SKM-1 treated with dmso at 0.1 percent for 144 hours (cell line): ENCODE measurements around the gene CDH16.
"Not testable (repeated sequence)": the region's sequence is repeated elsewhere in the genome, so short reads cannot be mapped to it uniquely, and the experiment has no call there.

Source experiments
- DNase-seq: peaks from one replicate; lab custom pipeline; 2025; ENCODE audit not compliant: unreplicated experiment; lab: John Stamatoyannopoulos, UW

The CDH16 gene

DNA sequence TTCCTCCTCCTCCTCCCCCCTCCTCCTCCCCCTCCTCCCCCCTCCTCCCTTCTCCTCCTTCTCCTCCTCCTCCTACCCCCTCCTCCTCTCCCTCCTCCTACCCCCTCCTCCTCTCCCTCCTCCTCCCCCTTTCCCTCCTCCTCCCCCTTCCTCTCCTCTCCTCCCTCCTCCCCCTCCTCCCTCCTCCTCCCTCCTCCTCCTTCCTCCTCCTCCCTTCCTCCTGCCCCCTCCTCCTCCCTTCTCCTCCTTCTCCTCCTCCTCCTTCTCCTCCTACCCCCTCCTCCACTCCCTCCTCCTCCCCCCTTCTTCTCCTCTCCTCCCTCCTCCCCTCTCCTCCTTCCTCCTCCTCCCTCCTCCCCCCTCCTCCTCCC lies 45.0 kb downstream of the CDH16 start:
- no peak for DNase-seq

DNA sequence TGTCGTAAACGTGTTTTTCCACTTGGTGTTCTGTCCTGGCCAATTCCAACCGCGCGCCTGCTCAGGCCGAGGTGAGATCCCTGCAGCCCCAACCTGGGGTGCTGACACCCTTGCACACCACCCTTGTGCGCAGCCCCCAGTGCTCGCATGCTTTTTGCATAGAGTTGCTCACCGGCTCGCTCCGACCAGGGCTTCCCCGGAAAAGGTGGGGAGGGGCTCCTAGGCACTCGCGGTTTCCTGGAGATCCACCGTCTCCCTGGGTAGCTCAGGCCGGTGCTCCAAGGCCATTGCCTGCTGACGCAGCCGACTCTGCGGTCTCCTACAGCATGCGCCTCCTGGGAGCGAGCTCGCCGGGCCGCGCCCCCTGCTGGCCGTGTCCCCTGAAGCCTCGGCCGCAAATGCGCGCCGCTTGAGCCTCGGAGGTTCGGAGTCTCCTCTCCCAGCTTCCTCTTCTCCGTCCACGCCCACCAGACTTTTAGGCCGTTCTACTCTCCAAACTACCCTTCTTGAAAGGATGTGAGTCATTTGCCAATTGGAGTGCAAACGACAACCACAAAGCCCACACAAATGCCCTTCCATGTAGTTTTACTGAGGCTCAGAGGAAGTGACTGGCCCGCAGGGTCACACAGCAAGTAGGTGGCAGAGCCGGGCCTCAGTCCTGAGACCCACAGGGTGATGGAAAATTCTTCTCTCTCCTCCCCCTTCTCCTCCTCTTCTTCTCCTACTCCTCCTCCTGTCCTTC lies 45.6 kb downstream of the CDH16 start:
- DNase-seq = peak; percentile 100

DNA sequence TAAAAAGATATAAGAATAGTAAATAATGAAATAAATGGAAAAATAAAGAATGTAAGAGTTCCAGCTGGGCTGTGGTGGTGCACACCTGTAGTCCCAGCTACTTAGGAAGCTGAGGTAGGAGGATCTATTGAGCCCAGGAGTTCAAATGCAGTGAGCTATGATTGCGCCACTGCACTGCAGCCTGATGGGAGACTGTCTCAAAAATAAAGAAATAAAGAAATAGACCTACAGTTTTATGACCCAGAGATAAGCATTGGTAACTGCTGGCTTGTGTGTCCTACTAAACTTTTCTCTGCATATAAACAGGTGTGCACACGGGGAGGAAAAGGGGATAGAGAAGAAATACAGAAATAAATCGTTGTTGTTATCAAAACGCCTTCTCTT lies 46.1 kb downstream of the CDH16 start:
- DNase-seq = no peak

DNA sequence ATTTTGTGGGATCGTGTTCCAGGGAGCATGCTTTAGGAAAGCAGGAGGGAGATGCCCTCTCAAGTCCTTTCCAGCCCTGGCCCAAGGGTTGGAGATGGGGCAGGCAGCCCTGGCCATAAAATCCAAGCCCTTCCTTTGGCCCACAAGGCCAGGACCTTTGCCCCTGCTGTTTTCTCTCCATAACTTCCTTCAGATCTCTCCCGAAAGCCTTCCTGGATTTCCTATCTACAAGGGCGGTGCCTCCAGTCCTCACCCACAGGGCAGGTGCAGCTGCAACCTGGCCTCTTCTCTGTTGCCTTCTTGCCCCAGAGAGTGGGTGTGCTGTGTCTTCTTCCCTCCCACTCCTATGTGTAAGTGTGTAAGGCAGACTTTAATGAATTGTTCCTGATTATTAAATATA lies 46.8 kb downstream of the CDH16 start:
- no peak for DNase-seq

DNA sequence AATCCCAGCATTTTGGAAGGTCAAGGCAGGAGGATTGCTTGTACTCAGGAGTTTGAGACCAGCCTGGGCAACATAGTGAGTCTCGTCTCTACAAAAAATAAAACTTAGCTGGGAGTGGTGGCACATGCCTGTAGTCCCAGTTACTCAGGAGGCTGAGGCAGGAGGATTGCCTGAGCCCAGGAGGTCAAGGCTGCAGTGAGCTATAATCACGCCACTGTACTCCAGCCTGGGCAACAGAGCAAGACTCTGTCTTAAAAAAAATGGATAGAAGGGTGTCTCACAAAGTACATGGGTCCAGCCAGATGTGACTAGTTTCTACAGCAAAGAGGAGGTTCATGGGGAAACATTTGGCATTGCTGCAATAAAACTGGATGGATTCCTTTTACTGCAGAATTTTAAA lies 47.3 kb downstream of the CDH16 start:
- DNase-seq = not testable (repeated sequence)

DNA sequence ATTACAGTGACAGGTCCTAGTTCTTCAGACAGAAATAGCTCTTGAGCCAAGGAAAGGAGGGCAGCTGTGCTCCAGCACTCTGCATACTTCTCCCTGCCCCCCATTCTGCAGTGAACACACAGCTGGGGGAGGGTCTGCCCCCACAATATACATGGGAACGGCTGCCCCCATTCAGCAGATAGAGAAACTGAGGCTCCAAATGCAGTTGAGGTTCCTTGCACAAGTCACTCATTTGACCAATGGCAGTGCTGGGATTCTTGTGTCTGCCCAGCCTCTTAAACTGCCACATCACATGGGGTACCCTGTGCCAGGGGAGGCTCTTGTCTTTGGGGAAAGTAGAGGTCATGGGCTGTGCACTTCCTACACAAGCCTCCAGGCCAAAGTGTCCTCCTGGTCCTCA lies 49.3 kb downstream of the CDH16 start:
- no peak for DNase-seq

DNA sequence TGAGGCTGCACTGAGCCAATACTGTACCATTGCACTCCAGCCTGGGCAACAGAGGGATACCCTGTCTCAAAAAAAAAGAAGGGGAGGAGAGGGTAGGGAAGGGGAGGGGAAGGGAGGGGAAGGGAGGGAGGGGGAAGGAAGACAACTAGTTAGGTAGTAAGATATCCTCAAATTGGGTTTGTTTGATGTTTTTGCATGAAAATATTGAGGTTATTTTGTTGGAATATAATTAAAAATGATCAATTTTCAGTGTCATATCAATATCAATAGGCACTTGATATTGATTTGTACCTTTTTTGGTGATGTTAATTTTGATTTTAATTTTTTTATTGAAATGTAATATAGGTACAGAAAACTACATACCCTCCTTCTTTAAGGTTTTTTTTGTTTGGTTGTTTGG lies 55.0 kb downstream of the CDH16 start:
- no peak for DNase-seq

DNA sequence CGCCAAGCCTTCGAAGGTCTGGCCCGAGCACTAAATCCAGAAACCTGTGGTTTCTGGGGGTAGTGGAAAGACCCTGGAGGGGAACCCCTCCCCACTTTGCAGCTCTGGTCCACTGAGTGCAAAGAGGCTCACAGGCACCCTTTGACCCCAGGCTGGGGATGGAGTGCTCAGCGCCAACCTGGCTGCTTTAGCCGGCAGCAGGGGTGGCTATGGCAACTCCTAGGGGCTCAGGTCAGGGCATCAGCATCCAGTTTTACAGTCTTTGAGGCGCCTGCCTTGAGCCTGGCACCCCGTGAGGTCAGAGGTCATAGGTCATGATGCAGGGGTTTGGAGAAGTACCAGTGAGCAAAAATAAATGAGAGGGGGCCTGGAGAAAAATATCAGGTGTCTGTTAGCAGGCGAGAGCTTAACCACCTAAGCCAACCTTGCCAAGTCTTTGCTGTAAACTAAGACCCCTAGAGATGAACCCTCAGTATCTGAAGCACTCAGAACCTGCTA lies 56.6 kb downstream of the CDH16 start:
- no peak for DNase-seq

DNA sequence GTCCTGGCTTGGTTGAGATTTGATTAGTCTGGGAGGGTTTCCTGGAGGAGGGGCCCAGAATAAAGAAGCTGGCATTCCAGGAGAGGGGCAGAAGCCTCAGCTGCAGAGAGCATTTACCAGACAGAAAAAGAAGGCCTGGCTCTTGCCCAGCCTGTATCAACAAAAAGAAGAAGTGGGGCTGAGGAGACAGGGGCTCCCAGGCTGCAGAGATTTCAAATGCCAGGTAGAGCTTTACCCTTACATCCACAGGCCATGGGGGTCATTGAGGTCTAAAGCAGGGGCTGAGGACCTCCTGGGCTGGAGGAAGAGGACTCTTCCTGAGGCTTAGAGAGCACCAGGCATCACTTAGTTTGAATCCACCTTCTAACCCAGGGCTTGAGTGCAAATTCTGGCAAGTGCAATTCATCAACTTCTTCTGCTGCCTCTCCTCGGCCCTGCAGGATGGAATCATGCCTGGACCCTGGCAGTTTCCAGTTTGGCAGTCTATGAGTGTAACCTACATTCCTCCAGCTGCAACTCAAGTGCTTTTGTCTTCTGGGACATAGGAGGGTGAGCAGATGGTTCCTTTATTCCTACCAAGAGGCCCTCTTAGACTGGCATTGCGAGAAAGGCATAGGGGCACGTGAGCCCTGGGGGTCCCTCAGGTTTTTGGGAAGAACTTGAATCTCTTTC lies 59.2 kb downstream of the CDH16 start:
- no peak for DNase-seq

DNA sequence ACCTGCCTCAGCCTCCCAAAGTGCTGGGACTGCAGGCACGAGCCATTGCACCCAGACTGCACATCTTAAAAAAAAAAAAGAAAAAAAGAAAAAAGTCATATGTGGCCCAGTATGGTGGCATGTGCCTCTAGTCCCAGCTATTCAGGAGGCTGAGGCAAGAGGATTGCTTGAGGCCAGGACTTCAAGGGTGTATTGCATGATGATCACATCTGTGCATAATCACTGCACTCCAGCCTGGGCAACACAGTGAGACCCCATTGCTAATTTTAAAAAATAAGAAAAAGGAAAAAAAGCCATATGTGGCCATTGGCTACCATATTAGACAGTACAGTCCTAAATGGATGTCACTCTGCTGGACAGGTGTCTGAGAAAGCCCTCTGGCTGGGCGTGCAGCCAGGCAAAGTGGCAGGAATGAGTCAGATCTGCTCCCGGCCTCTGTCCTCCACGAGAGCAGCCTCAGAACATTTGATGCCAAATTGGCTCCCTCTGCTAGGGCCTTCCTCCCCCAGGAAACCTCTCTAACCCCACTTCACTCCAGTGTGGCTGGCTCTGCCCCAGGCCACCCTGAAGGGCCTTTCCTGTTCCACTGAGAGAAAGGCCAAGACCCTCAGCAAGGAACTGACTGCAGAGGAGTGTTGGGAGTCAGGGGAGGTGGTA lies 59.8 kb downstream of the CDH16 start:
- DNase-seq = no peak
